NCI-H1105 treated with DMSO at 0.1 percent for 48 hours (cell line): ENCODE measurements around the gene MTMR12.

Source experiments
- DNase-seq: peaks from one replicate; lab custom pipeline; 2025; lab: John Stamatoyannopoulos, UW

MTMR12 gene

DNA sequence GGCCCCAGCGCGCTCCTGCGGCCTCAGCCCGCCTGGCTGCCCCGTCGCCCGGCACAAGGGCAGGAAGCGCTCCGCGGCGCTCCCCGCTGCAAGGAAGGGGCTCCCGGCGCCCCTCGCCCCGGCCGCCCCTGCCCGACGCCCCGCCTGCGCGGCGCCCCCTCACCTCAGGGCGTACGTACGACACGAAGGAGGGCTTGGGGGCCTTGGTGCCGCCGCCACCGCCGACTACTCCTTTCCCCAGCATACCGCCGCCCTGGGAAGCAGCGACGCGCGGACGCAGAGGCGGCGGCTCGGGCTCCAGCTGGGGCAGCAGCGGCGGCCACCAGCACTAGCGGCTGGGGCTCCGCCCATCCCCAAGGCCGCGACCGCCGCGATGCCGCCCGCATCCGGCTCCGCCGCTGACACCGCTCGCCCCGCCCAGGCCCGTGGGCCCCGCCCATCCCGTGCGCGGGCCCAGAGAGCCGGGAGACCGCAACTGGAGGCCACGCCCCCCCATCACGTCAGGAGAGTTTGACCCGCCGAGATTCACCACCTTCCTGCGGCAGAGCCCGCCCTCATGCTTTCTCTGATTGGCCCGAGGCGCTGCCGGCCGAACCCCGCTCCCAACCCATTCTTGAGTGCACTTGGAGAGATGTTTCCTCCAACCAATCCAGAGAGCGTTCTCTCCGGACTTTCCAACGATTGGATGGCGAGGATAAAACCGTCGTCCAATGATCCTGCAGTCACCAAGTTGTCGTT lies at the start of gene MTMR12:
Gene MTMR12, minus strand, starts transcription at position 345 of the 738 bp plus-strand sequence. Its CDS starts 101 bp downstream, at position 244.
- peak; percentile 99 for DNase-seq

DNA sequence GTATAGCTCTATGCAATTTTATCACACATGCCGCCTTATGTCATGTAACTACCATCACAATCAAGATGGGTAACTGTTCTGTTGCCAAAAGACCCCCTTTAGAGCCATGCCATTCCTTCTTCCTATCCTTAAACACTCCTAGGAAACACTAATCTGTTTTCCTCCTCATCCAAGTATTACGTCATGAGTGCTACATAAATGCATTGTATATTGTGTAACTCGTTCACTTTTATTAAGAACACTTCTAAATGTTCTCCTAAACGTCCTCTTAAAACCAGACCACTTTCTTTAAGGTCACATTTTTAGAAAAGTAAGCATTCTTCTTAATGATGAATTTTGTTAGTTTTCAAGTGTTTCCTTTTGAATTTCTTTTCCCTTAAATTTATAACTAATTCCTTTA lies 49.8 kb upstream of the MTMR12 start:
- DNase-seq, result no peak

DNA sequence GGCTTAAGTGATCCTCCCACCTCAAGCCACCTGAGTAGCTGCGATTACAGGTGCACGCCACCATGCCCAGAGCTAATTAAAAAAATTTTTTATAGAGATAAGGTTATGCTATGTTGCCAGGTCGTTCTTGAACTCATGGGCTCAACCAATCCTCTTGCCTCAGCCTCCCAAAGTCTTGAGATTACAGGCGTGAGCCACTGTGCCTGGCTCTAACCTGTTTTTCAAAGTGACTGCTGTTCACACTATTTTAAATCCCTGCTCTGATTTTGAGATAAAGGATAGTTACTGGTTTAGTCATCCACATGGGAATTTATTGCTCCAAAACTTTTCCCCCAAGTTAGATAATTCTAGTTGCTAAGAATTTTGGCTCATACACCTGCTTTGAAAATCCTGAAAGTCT lies 48.2 kb upstream of the MTMR12 start:
- DNase-seq, result no peak

DNA sequence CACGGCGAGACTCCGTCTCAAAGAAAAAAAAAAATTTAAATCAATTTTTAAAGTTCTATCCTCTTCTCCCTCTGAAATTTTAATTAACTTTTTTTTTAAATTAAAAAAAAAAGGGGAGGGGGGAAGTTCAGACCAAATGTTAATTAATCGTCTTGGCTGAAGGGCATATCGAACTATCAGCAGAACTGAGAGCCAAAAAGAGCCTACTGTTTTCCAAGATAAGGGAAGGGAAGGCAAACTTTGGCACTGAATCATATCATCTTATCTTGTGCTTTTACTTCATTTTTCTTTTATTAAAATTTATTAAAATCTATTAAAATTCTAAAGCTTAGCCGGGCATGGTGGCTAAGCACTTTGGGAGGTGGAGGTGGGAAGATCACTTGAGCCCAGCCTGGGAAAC lies 45.9 kb upstream of the MTMR12 start:
- DNase-seq, result no peak

GRCh38 chr5:32357658-32358057 lies 44.9 kb upstream of the MTMR12 start:
- no peak for DNase-seq

DNA sequence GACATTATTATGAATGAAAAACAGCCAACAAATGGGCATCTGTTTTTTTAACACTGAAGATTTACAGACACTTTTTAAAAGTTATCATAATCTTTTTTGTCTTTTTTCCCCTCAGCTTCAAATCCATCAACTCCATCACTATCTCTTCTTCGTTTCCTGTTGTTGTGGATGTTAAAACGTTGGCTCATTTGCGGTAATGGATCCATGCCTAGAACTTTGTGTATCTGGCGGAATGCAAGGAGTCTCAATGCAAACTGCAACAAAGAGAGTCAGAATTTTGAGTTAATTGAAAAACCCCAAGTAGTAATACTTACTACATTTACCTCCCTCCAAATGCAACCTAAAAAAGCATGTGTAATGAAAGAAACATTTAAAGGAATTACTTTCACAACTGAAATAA lies 42.9 kb upstream of the MTMR12 start:
- no peak for DNase-seq

- DNase-seq, result no peak
Measured at GRCh38 chr5:32353420-32353819, 40.7 kb upstream of the MTMR12 start.

GRCh38 chr5:32352685-32353084 lies 39.9 kb upstream of the MTMR12 start:
- no peak for DNase-seq

- no peak for DNase-seq
Measured at GRCh38 chr5:32346869-32347268, 34.1 kb upstream of the MTMR12 start.

DNA sequence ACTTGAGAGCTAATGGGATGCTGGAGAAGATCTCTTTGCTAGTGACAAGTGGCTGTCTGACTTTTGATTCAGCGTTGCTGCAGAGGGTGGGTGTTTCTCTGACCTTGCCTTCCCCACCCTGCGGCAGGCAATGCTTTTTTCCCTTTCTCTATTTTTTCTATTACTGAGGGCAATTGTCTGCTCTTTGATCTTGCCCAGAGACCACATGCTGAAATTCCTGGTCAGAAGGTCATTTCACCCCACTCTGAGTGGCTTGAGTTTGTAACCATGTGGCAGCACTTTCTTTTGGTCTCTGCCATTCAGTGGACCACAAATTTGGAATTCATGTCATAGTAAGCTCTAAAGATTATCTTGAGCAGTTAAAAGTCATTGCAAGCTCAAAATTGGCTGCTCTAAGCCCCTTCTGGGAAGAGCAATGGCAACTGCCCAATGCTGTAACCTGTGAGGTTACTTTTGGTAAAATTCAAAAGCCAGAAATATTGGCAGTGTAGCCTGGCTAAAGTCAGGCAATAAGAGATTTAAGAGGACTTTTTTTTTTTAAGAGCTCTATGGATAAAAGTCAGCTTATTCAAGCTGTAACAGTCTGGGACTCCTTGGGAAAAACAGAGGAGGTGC lies 30.4 kb upstream of the MTMR12 start:
- DNase-seq, result no peak

DNA sequence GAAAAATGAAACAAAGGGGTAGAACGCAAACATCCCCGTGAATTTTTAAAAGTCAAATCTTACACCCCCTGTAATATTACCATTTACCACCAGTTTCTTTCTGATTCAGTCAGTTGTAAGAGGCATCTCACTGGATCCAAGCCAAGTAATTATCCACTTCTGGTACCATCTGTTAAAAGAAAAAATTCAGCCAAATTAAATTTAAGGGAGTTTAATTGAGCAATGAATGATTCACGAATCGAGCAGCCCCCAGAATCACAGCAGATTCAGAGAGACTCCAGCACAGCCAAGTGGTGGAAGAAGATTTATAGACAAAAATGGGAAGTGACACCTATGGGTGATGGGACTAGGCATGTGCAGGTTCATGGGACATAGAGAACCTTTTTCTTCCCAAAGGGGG lies 29.9 kb upstream of the MTMR12 start:
- peak; percentile 83 for DNase-seq

GRCh38 chr5:32339878-32340277 lies 27.1 kb upstream of the MTMR12 start:
- no peak for DNase-seq

GRCh38 chr5:32339198-32339597 lies 26.5 kb upstream of the MTMR12 start:
- DNase-seq, result no peak

DNA sequence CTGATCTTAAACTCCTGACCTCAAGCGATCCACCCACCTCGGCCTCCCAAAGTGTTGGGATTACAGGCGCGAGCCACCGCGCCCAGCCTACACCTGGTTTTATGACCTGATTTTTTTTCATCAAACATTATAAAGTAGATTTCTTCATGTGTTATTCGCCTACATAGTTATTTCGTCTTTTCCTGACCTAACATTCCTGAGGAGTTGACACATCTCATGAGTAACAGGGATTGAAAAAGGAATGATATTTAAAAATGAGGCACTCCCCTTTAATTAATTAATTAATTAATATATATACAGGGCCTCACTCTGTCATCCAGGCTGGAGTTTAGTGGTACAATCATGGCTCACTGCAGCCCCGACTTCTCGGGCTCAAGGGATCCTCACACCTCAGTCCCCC lies 20.2 kb upstream of the MTMR12 start:
- no peak for DNase-seq

DNA sequence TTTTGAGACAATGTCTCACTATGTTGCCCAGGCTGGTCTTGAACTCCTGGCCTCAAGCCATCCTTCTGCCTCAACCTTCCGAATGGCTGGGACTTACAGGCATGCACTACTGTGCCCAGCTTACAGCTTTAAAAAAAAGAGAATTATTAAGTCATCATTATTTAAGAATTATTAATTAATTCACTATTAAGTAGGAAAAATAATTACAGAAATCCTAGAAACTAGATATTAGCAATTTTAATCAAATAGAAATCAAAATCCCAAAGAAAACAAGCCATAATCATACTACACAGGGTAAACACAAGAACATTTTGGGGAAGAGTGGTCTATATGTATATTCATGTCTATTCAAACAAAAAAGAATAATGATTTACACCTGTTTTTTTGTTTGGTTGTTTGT lies 19.6 kb upstream of the MTMR12 start:
- no peak for DNase-seq

- no peak for DNase-seq
Measured at GRCh38 chr5:32331935-32332274, 19.2 kb upstream of the MTMR12 start.

DNA sequence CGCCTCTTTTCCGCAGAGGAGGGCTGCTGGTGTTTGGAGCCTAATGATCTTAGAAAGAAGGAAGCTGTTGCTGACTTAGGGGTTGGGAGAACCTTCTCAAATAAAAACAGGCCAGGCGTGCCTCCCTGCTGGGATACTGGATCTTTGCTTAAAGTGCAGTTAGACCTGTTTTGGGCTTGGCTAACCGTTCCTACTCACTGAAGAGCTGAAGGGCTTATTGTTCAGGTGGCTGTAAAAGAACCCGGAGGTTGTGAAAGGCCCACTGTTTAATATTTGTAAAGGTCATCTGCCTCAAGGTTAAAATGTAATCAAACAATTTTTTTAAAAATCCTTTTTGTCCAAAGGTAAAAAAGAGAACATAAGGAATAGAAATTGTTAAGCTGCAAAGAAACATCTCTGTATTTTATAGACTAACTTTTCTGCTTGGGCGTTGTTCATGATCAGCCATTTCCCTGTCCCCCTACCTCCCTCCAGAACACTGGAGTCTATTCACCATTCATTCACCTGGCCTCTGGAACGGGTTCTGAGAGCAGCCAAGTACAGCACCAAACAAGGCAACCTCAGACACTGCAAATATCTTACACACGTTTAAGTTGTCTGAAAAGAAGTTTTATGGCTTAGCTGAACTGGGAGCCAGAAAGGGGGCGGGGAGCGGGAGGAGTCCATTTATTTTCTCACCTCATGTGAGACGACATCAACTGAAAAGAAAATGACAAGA lies 18.6 kb upstream of the MTMR12 start:
- no peak for DNase-seq

DNA sequence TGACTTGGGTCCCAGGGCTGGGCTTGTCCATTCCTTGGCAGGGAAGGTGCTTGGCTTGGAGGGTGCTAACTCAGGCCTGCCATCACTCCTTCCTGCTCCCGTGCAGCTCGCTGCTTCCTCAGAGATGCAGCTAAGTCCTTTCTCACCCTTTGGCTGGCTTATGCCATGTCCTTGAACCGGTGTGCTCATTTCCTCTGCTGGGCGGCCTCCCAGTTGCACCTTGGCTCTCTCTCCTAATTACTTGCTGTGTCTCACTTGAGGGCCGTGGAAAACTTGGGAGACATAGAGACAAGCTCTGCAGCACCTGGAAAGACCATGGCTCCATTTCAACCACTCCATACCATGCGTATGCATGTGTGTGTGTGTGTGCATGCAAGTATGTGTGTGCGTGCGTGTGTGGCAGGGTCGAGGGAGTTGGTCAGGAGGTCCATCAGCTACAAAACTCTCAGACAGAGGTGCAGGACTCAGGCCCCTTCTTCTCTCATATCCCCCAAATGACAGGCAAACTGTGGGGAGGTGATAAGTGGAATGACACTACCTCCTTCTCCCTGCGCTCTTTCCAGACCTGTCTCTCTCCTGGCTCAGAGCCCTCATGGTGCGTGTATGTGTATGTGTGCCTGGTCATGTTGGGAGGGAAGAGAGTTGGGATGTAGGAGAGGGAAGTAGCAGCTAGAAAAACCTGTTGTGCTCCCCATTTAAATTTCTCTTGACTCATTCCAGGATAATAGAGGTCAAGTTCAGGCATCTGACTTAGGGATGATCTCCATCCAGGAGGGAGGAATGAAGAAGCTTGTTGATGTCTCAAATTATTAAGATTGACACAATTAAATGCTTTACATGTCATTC lies 17.6 kb upstream of the MTMR12 start:
- no peak for DNase-seq

- no peak for DNase-seq
Measured at GRCh38 chr5:32329395-32329834, 16.7 kb upstream of the MTMR12 start.

- no peak for DNase-seq
Measured at GRCh38 chr5:32326216-32326772, 13.6 kb upstream of the MTMR12 start.

- no peak for DNase-seq
Measured at GRCh38 chr5:32325616-32326015, 12.9 kb upstream of the MTMR12 start.

DNA sequence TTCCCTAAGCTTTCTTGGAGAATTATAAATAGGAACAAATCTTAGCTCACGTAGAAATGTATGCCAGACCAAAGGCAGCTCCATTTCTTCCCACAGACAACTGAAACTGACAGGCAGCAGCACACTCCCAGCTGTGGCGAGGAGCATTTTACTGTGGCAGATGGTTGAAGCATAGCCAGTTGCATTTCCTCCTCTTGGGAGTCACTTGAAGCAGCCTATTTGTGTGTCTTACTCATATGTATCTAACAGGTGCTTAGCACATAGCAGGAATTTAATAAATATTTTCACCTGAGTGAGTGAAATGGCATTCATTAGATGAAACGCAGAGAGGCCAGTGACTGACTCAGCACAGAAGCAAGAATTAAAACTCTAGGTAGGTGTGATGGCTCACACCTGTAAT lies 12.3 kb upstream of the MTMR12 start:
- DNase-seq, result no peak
